HG03565 (cell line): Measurements from ENCODE around the gene OSBPL9.

Experiments
- ATAC-seq: cut with Tn5 transposase; IDR thresholded peaks from one replicate; pipeline ENCODE4 v1.9.1; 2021; ENCODE audit warnings: mild to moderate bottlenecking, moderate library complexity; ENCODE audit not compliant: unreplicated experiment

OSBPL9 gene

DNA sequence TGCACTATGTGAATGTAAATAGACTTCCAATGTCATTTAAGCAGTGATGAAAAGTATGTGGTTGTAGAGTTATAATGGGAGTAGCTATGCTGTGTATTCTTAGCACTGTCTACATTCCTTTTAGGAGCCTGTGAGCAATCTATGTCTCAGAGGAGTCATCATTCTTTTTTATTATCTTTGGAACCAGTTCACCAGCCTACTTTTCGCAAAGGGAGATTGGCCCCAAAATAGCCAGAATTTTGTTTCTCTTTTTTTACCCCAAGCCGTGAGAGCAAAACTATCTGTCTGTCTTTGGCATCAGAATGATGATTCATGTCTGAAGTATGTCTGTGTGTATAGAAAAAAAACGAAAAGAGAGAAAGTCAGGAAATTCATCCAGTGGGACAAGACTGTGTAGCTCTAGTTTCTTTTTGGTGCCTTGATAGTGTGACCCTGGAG lies 44.2 kb downstream of the OSBPL9 start:
- ATAC-seq, result no peak

DNA sequence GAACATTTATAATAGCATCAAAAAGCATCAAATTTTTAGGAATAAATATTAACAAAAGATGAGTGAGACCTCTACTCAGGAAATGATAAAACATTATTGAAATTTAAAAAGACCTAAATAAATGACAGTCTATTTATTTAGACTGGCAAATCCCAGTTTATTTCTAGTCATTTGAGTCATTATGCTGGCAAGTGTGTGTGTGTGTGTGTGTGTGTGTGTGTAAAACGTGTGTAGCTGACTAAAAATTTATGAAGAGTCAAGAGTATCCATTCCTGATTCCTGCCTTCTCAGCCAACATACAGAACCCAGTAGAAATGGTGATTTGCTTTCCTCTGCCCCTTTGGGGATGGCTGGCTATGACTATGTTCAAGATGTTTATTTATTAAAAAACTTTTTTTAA lies 46.2 kb downstream of the OSBPL9 start:
- no peak for ATAC-seq

DNA sequence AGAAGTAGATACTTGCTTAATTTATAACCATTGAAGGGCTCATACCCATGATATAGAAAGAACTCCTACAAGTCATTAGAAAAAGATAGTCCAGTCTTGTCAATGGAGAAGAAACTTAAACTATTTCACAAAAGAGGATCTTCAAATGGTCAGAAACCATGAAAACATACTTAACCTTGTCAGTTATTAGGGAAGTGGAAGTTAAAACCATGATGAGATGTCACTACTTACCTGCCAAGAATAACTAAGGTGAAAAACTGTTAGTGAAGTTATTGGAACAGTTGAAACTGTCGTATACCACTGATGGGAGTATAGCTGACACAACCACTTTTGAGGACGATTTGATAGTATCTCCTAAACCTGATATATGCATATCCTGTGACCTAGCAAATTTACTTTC lies 46.8 kb downstream of the OSBPL9 start:
- no peak for ATAC-seq

DNA sequence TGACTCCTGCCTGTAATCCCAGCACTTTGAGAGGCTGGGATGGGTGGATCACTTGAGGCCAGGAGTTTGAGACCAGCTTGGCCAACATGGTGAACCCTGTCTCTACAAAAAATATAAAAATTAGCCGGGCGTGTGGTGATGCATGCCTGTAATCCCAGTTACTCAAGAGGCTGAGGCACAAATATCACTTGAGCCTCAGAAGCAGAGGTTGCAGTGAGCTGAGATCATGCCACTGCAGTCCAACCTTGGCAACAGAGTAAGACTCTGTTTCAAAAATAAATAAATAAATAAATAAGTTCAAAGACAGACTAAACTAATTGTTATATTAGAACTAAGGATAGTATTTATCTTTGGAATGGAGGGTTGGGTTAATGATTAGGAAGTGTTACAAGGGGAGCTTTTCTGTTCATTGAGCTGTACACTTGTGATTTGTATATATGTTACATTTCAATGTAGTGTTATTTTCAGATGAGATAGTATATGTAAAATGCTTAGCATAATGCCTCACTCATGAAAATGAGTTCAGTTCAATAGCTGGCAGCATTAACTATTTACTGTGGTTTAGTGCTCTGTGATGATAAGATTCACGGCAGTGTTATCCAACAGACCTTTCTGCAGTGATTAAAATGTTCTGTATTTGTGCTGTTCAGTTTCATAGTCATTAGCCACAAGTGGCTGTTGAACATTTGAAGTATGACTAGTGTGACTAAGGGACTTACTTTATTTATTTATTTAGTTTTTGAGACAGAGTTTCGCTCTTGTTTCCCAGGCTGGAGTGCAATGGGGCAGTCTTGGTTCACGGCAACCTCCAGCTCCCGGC lies 47.7 kb downstream of the OSBPL9 start:
- no peak for ATAC-seq

DNA sequence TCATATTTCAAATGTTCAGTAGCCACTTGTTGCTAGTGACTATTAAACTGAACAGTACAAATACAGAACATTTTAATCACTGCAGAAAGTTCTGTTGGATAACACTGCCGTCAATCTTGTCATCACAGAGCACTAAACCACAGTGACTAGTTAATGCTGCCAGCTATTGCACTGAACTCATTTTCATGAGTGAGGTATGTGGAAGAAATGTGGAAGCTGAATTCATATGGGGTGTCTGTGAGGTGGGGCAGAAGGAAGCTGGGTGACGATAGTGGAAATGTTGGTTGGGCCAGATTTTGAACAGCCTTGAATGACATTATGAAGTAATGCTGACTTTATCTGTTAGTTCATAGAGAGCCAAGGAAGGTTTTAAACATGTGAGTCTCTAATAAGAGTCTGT lies 49.6 kb downstream of the OSBPL9 start:
- ATAC-seq, result no peak

DNA sequence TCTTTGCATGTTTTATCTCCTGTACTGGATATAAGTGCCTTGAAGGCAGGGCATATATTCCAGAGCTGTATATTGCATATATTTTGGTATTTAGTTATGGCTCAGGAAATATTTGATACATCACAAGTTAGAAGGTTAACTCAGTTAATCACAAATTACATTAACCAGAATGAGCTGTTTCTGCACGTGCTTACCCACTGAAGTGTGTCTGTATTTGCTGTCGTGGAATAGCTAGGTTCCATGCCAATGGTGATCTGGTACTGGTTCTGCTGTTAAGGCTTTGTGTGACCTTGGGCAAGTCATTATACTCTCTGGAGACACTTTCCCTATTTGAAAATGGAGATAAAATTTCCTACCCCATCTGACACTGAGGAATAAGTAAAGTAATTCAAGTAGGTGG lies 50.7 kb downstream of the OSBPL9 start:
- ATAC-seq, result no peak

DNA sequence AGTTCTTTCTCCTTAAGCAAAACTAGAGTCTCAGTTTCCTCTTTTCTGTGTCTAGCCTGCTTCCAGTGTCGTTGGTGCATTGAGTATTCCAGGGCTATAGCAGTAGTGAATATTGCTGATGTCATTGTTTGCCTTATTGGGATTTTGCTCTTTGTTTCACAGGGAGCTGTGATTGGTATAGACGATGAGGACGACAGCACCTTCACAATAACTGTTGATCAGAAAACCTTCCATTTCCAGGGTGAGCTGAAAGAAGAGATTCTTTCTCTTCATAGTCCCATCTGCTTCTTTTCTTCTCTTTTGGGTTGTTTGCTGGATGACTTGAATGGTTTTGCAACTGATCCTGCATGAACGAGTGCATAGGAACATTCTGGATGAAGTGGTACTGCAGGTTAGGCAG lies 52.4 kb downstream of the OSBPL9 start:
- no peak for ATAC-seq

DNA sequence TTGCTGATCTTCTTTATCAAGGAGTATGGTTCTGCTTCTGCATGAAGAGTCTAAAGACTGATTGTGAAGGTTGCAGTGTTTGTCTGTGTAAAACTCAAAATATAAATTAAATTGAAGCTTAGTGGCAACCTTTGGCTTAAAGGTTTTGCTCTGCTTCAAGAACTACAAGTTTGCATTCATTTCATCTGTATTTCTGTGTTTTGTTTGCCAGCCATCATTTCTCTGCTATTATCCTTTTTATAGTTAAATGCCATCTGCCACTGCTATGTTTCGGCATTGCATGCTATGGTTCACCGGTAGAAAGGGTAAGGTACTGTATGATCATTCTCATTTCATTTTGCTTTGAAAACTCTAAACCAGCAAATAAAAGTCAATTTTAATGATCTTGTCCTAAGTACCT lies 52.9 kb downstream of the OSBPL9 start:
- no peak for ATAC-seq

DNA sequence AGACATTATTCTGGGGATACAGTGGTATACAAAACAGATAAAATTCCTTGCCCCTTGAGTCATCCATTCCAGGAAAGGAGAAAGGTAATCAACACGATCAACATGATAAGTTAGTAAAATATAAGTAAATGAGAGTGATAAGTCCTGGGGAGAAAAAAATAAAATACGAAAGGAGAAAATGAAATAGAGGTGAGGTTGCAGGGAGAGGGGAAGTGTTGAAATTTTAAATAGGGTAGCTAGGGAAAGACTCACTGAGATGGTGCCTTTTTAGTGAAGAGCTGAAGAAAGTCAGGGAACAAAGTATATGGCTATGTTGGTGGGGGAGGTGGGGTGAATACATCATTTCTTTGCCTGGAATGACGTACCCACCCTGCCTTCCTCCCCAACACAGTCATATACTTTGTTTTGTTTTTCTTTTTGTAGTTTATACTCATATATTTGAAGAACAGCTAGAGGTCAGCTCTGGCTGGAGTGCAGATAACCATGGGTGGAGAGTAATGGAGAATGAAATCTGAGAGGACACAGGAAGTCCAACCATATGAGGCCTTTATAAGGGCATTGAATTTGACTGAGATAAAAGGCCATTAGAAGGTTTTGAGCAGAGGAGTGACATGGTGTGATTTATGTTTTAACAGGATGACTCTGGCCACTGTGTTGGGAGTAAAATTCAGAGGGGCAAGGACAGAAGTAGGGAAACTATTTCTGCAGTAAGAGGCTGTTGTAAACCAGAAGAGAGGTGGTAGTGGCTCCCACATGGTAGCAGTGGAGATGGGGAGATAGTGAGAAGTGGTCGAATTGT lies 54.8 kb downstream of the OSBPL9 start:
- no peak for ATAC-seq

DNA sequence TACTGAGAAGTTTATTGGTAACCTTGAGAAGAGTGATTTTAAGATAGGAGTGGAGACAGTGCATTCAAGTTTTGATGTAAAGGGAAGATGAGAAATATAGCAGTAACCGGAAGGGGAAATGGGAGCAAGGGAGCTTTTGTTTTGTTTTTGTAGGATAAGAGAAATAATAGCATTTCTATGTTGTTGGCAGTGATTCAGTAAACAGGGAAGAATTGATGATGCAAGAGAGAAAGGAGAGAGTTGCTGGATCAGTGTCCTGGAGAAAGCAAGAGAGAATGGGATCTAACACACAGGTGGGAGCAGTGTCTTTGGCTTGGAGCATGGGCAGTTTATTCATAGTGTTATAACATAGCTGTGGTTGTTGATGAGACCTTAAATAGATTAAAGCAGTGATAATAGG lies 56.4 kb downstream of the OSBPL9 start:
- no peak for ATAC-seq

DNA sequence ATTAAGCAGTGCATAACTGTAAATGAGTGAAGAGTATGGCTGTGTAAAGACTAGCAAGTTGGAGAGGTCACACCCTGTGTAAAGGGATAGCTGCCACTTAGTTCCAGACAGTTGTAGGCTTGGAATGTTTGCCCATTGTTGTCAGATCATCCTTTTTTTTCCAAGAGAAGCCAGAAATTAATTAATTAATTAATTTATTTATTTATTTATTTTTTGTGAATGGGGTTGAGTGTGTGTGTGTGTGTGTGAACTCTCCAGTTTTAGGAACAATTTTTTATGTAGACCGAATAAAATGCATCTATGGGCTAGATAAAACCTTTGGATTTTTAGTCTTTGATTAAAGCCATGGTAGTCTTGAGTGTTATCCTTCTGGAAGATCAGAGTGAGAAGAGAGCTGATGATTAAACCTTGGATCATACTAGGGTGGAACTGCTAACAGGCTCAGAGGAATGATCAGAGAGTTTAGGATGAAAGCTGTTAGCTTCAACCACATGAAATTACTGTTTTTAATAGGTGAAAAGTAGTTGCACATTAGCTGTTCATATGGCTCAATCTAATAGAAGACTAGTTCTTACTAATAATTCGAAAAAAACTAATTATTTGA lies 58.4 kb downstream of the OSBPL9 start:
- ATAC-seq, result no peak

DNA sequence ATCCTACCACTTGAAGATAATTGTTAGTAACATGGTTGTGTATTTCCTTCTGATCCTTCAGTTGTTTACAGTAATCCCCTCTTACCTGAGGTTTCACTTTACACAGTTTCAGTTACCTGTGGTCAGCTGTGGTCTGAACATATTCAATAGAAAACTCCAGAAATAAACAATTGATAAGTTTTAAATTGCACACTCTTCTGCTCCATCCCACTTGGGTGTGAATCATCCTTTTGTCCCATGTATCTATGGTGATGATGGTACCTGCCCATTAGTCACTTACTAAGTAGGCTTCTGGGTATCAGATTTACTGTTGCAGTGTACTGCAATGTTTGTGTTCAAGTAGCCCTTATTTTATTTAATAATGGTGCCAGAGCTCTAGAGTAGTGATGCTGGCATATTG lies 62.5 kb downstream of the OSBPL9 start:
- ATAC-seq, result no peak

DNA sequence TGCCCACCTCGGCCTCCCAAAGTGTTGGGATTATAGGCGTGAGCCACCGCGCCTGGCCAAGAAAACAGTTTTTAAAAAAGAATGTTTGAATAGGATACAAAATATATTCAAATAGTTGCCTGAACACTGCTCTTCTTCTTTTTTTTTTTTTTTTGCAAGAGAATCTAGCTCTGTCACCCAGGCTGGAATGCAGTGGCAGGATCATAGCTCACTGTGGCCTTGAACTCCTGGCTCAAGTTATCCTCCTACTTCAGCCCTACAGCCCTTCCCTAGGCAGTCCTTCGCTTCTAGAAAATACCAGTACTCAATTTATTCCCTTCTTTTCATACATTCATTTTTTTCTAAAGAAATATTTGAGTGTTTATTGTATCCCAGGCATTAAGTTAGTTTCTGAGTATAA lies 67.9 kb downstream of the OSBPL9 start:
- ATAC-seq, result no peak

DNA sequence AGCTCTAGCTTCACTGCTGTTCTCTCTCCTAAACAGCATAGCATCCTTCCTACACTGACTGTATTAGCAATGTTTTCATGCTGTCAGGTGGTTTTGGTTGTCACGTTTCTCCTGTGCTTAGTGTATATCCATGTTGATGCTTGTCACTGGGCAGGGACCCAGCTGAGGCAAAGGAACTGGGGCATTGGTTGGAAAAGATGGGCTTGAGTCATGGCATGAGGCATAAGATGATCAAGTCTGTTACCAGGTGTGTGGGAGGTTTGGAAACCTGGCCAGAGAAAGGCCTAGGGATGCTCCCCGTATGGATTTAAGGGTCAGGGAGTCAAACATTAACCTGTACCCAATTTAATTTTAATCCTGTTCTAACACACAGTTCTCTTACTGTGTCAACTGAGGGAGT lies 69.6 kb downstream of the OSBPL9 start:
- ATAC-seq, result no peak

DNA sequence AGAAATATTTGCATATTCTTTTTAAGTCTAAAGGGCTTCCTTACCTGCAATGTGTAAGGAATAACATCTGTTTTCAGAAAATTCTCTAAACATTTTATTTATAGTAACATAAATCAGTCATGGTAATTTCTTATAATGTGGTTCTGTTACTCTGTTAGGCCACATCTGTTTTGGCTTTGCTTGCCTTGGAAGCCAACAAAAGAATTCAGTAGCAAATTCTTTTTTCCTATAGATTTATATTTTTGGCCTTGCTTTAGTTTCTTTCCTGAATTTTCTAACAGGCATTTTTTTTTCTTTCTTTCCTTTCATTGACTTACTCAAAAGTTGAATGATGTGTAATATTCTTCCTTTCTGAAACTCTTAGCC lies 72.2 kb downstream of the OSBPL9 start:
- no peak for ATAC-seq

DNA sequence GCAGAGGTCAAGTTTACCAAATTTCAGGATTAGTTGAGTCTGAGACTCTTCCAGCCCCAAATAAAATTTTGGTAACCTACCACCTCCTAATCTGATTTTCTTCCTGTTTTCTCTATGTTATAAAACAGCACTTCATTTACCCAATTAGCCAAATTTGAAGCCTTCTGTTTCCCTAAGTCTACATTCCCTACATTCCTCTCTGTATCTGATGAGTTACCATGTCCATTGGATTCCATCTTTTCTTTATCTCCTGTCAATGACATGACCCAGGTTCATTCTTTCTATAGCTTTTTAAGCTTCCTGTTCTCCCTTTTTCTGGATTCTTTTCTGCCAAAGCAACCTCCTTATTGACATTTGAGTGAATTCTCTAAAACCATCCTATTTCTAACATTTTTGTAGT lies 72.8 kb downstream of the OSBPL9 start:
- ATAC-seq, result no peak

DNA sequence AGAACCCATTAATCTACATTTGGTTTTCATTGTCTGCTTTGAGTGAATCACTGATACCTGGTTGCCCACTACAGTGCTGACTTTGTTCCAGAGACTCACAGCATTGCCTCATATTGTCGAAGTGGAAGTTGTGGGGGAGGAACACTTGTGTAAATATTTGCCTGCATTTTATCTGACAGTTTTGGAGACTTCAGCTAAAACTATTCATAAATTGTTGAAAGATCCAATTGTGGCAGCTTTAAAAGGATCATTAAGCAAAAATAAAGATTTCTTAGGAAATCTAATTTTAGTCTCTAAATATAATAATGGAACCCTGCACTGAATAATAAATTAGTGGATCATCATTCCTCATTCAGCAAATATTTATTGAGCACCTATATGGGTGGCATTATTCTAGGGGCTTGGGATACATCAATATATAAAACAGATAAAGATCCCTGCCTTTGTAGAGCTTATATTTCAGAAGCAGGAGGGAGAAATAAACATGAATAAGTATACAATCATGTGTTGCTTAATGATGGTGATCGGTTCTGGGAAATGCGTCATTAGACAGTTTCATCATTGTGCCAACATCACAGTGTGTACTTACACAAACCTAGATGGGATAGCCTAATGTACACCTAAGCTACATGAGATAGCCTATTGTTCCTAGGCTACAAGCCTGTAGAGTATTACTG lies 73.5 kb downstream of the OSBPL9 start:
- no peak for ATAC-seq

DNA sequence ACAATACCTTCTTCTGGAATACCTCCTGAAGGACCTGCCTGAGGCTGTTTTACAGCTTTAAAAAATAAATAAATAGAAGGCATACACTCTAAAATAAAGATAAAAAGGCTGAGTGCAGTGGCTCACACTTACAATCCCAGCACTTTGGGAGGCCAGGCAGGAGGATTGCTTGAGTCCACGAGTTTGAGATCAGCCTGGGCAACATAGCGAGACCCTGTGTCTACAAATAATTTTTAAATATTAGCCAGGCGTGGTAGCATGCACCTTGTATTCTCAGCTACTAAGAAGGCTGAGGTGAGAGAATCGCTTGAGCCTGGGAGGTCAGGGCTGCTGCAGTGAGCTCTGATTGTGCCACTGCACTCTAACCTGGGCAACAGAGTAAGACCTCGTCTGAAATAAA lies 75.0 kb downstream of the OSBPL9 start:
- no peak for ATAC-seq

DNA sequence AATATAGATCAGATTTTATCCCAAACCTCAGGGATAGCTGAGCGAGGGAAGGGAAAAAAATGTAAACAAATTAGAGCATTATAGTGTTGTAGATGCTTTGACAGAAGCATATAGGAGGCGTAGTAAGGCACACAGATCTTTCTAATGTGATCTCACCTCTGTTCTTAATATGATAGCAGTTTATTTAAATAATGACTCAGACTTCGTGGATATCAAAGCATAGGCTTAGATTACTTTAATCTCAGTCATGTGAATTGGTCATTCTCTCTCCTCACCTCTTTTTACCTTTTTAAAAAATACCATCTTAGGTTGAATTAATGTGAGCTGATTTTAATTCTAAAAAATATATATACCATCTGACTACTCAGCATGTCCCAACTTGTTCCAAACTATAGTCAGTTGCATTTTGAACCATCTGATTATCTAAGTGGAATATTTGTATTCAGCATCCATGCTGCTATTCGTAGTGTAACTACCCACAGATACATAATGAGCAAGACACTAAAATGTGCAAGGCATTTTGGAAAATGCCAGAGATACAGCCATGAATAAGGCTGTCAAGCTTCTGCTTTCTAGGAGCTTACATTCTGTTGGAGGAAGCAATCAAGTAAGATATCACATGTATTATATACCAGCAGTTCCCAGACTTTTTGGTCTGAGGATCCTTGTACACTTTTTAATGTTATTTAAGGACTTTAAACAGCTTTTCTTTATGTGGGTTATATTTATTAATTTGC lies 76.7 kb downstream of the OSBPL9 start:
- no peak for ATAC-seq

DNA sequence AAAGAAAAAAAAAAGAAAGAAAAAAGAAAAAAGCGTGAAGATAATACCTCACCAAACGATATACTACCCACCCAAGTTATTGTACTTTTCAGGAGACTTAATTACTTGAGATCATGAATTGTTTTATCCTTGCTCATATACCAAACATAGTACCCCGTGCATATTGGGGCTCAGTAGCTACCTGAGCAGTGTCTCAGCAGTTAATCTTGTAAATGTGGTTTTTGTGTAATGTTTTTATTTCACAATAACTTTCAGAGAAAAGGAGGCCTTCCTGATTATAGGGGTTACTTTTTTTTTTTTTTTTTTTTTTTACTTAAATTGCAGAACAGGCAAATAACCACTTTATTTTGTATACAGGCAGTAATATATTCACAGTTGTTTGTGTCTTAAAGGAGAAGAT lies 80.3 kb downstream of the OSBPL9 start:
- no peak for ATAC-seq

DNA sequence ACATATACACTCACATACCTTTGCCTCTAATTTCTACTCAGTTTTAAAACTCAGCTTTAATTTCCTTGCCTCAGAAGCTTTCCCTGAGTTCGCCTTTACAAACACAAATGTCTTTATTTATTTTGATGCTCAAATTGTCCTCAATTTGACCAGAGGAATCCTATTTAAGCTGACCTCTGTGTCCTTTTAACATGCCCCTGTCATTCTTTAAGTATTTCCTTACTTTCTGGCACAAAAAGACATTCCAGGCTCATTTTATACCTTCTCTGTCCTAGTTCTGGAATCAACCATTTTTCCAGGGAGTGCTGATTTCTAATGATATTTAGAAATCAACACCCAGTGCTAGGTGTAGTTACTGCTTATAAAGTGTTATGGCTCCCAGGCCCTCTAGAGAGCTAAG lies 82.5 kb downstream of the OSBPL9 start:
- ATAC-seq, result no peak
